Panc1 (cell line): ENCODE measurements around the gene PIGH.

Experiments
- POLR2AphosphoS5 ChIP-seq: IDR thresholded peaks from 2 replicates; pipeline ENCODE4 v1.6.1; 2012; ENCODE audit warnings: mild to moderate bottlenecking, low read depth, low read length, moderate library complexity
- TF ChIP-seq, protein P1 (sequence below): fragments of 450-650 bp; IDR thresholded peaks from 2 replicates; pipeline ENCODE4 v1.5.1; 2017; ENCODE audit warnings: mild to moderate bottlenecking

DNA sequence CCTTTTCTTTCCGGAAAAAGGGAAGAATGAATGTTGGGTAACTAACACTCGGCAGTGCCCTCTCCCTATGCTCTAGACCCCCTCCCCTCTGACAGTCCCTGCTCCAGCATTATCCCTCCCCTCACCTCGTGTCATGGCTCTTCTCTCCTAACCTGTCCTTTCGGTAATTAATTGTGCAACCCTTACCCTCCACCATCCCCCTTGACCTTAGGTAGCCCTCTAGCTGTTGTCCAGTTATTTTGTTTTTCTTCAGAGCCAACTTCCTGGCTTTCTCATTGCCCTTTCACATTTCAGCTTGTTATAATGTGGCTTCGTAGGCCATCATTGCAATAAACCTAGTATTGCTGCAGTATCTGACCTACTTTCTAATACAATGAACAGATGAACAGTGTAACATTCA, 30.9 kb upstream of the PIGH start:
- TF ChIP-seq, protein P1, sequence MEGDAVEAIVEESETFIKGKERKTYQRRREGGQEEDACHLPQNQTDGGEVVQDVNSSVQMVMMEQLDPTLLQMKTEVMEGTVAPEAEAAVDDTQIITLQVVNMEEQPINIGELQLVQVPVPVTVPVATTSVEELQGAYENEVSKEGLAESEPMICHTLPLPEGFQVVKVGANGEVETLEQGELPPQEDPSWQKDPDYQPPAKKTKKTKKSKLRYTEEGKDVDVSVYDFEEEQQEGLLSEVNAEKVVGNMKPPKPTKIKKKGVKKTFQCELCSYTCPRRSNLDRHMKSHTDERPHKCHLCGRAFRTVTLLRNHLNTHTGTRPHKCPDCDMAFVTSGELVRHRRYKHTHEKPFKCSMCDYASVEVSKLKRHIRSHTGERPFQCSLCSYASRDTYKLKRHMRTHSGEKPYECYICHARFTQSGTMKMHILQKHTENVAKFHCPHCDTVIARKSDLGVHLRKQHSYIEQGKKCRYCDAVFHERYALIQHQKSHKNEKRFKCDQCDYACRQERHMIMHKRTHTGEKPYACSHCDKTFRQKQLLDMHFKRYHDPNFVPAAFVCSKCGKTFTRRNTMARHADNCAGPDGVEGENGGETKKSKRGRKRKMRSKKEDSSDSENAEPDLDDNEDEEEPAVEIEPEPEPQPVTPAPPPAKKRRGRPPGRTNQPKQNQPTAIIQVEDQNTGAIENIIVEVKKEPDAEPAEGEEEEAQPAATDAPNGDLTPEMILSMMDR: no peak
- no peak for TF ChIP-seq POLR2AphosphoS5
